Measurements from ENCODE around the gene C15orf39.

DNA sequence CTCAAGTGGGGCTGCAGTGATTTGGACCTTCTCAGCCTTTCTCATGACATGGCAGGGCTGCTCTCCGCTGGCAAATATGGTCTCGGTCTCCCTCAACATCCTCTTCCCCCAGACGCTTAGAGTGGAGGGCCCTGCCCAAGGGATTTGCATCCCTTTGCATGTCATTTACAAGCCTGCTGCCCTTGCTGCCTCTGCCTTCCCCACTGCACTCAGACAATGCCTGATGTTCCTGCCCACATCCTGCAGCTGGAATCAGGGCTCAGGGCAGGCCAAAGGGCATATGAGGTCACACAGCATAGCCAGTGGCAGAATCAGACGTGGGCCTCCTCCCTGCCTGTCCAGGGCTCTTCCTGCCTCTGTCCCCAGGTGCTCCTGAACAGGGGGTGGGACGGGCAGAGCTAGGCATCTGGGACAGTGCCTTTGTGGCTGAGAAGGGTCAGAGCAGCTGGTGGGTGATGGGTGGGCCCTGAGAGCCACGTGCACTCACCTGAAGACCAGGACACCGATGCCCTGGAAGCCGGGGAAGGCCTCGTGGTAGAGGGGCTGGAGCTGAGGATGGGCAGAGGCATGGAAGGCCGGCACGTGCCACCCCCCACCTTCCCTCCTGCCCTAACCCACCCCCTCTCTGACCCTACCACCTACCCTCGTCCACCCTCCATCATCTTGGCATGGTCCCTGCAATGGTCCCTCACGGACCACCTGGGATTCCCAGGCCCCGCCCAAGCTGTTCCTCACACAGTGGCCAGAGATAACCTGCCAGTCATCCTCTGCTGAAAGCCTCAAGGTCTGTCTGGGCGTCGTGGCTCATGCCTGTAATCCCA is 29.1 kb downstream of the C15orf39 start:
- TF ChIP-seq, protein P1, sequence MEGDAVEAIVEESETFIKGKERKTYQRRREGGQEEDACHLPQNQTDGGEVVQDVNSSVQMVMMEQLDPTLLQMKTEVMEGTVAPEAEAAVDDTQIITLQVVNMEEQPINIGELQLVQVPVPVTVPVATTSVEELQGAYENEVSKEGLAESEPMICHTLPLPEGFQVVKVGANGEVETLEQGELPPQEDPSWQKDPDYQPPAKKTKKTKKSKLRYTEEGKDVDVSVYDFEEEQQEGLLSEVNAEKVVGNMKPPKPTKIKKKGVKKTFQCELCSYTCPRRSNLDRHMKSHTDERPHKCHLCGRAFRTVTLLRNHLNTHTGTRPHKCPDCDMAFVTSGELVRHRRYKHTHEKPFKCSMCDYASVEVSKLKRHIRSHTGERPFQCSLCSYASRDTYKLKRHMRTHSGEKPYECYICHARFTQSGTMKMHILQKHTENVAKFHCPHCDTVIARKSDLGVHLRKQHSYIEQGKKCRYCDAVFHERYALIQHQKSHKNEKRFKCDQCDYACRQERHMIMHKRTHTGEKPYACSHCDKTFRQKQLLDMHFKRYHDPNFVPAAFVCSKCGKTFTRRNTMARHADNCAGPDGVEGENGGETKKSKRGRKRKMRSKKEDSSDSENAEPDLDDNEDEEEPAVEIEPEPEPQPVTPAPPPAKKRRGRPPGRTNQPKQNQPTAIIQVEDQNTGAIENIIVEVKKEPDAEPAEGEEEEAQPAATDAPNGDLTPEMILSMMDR (IDR thresholded peaks at IDR 0.05; ENCODE audit: low read depth, low read length, poor library complexity, severe bottlenecking): no peak
- no peak for TF ChIP-seq EZH2phosphoT487 (IDR thresholded peaks at IDR 0.05; ENCODE audit: borderline replicate concordance, low read length)

Measured in DOHH2 (cell line).